HEK293 (cell line): ENCODE data around the gene HSF5.

Source experiments
- CTCF ChIA-PET: fragments of 350-600 bp; formaldehyde crosslinking; extraction: SDS; loops from one replicate; lab custom pipeline; 2021; ENCODE audit warnings: antibody characterized with exemption; lab: Yijun Ruan, JAX
- POLR2A ChIA-PET: fragments of 300-600 bp; formaldehyde crosslinking; extraction: SDS; loops from one replicate; lab custom pipeline; 2020; ENCODE audit warnings: antibody characterized with exemption, inconsistent platforms; lab: Yijun Ruan, JAX
- H3K27ac ChIP-seq: fragments of 200-500 bp; sonication (Bioruptor generic); 2 replicates; pipeline ENCODE4 v1.5.1; 2014; ENCODE audit warnings: low read depth, low read length, control low read depth, inconsistent platforms; ENCODE audit errors: extremely low read depth
- H3K36me3 ChIP-seq, 2 experiments: fragments of 200-500 bp in 1 of 2; sonication (Bioruptor generic) in 1 of 2; 1 replicate in 1 of 2; 2 replicates in 1 of 2; pipeline ENCODE4 v1.5.1; 2014 to 2017; ENCODE audit warnings: inconsistent platforms in 2 of 2, low read length in 2 of 2; ENCODE audit not compliant: control insufficient read depth in 2 of 2, insufficient read depth in 1 of 2
- H3K4me1 ChIP-seq: fragments of 200-500 bp; sonication (Bioruptor generic); 2 replicates; pipeline ENCODE4 v1.5.1; 2014; ENCODE audit warnings: mild to moderate bottlenecking, low read length, inconsistent platforms; ENCODE audit not compliant: control insufficient read depth, insufficient read depth
- H3K4me3 ChIP-seq: 2 replicates; pipeline ENCODE4 v1.5.1; 2011; ENCODE audit warnings: low read depth, mild to moderate bottlenecking, control low read depth, low read length, moderate library complexity
- H3K9me3 ChIP-seq: fragments of 200-500 bp; sonication (Bioruptor generic); 2 replicates; pipeline ENCODE4 v1.5.1; 2014; ENCODE audit warnings: low read depth, low read length, inconsistent platforms; ENCODE audit not compliant: control insufficient read depth, insufficient read depth
- IKZF3 ChIP-seq: fragments of 450-650 bp; IDR thresholded peaks from 2 replicates; pipeline ENCODE4 v1.5.0; 2018; ENCODE audit warnings: missing biosample characterization, mild to moderate bottlenecking, missing genetic modification characterization, moderate library complexity
- INSM2 ChIP-seq: fragments of 450-650 bp; formaldehyde crosslinking; IDR thresholded peaks from 2 replicates; pipeline ENCODE4 v1.5.1; 2016; ENCODE audit warnings: missing biosample characterization, missing genetic modification characterization
- OSR2 ChIP-seq: fragments of 450-650 bp; formaldehyde crosslinking; IDR thresholded peaks from 2 replicates; pipeline ENCODE4 v1.5.1; 2016; ENCODE audit warnings: missing biosample characterization, missing genetic modification characterization
- PATZ1 ChIP-seq: fragments of 450-650 bp; formaldehyde crosslinking; IDR thresholded peaks from 2 replicates; pipeline ENCODE4 v1.5.1; 2016; ENCODE audit warnings: missing biosample characterization, missing genetic modification characterization
- PRDM10 ChIP-seq: fragments of 450-650 bp; formaldehyde crosslinking; IDR thresholded peaks from 2 replicates; pipeline ENCODE4 v1.5.1; 2016; ENCODE audit warnings: missing biosample characterization, missing genetic modification characterization
- PRDM6 ChIP-seq: fragments of 450-650 bp; formaldehyde crosslinking; IDR thresholded peaks from 2 replicates; pipeline ENCODE4 v1.5.1; 2017; ENCODE audit warnings: missing biosample characterization, missing genetic modification characterization
- REPIN1 ChIP-seq: fragments of 450-650 bp; formaldehyde crosslinking; IDR thresholded peaks from 2 replicates; pipeline ENCODE4 v1.5.1; 2017; ENCODE audit warnings: missing biosample characterization, missing genetic modification characterization, low read depth
- SP7 ChIP-seq: fragments of 450-650 bp; formaldehyde crosslinking; IDR thresholded peaks from 2 replicates; pipeline ENCODE4 v1.5.1; 2016; ENCODE audit warnings: missing biosample characterization, missing genetic modification characterization
- YY1 ChIP-seq: fragments of 450-650 bp; formaldehyde crosslinking; IDR thresholded peaks from 2 replicates; pipeline ENCODE4 v1.5.1; 2018; ENCODE audit warnings: missing biosample characterization, missing genetic modification characterization
- ZBTB10 ChIP-seq: fragments of 450-650 bp; formaldehyde crosslinking; IDR thresholded peaks from 2 replicates; pipeline ENCODE4 v1.5.1; 2016; ENCODE audit warnings: missing biosample characterization, missing genetic modification characterization
- ZBTB20 ChIP-seq: fragments of 450-650 bp; formaldehyde crosslinking; IDR thresholded peaks from 2 replicates; pipeline ENCODE4 v1.5.1; 2016; ENCODE audit warnings: missing biosample characterization, missing genetic modification characterization
- ZEB2 ChIP-seq: fragments of 450-650 bp; formaldehyde crosslinking; IDR thresholded peaks from 2 replicates; pipeline ENCODE4 v1.5.1; 2016; ENCODE audit warnings: missing biosample characterization, missing genetic modification characterization
- ZIC2 ChIP-seq: fragments of 450-650 bp; formaldehyde crosslinking; IDR thresholded peaks from 2 replicates; pipeline ENCODE4 v1.5.1; 2016; ENCODE audit warnings: missing biosample characterization, missing genetic modification characterization
- ZNF274 ChIP-seq, 2 experiments: fragments of 200-500 bp in 1 of 2; fragments of 450-650 bp in 1 of 2; sonication (Bioruptor generic) in 1 of 2; formaldehyde crosslinking in 1 of 2; IDR thresholded peaks; 2 replicates each; pipeline versions ENCODE4 v1.5.1 to v1.6.1; 2014 to 2016; ENCODE audit warnings: borderline replicate concordance in 1 of 2, inconsistent platforms in 1 of 2, low read length in 1 of 2, missing biosample characterization in 1 of 2, missing genetic modification characterization in 1 of 2
- ZNF501 ChIP-seq: fragments of 450-650 bp; formaldehyde crosslinking; IDR thresholded peaks from 2 replicates; pipeline ENCODE4 v1.5.1; 2016; ENCODE audit warnings: missing biosample characterization, missing genetic modification characterization
- ZNF561 ChIP-seq: fragments of 450-650 bp; IDR thresholded peaks from 2 replicates; pipeline ENCODE4 v1.5.1; 2018; ENCODE audit warnings: missing biosample characterization, missing genetic modification characterization, borderline replicate concordance
- ZNF571 ChIP-seq: fragments of 450-650 bp; formaldehyde crosslinking; IDR thresholded peaks from 2 replicates; pipeline ENCODE4 v1.5.0; 2017; ENCODE audit warnings: missing biosample characterization, missing genetic modification characterization
- ZNF600 ChIP-seq: fragments of 450-650 bp; formaldehyde crosslinking; IDR thresholded peaks from 2 replicates; pipeline ENCODE4 v1.5.1; 2016; ENCODE audit warnings: missing biosample characterization, missing genetic modification characterization
- ZNF664 ChIP-seq: fragments of 450-650 bp; formaldehyde crosslinking; IDR thresholded peaks from 2 replicates; pipeline ENCODE4 v1.5.1; 2016; ENCODE audit warnings: missing biosample characterization, missing genetic modification characterization
- ZSCAN16 ChIP-seq: fragments of 450-650 bp; formaldehyde crosslinking; IDR thresholded peaks from 2 replicates; pipeline ENCODE4 v1.5.1; 2016; ENCODE audit warnings: missing biosample characterization, missing genetic modification characterization
- ZSCAN4 ChIP-seq: fragments of 450-650 bp; formaldehyde crosslinking; IDR thresholded peaks from 2 replicates; pipeline ENCODE4 v1.5.1; 2017; ENCODE audit warnings: missing biosample characterization, missing genetic modification characterization

HSF5 gene

GRCh38 chr17:58415371-58416055, 72.7 kb downstream of the HSF5 start (continued):
- TF ChIP-seq ZNF664 (tag by site-specific recombination) = no peak
- TF ChIP-seq, all 188 proteins: peak for 16

- Histone ChIP-seq H3K36me3 (no peaks in the 10 kb centered on the region; a peak in 1 of 3 replicates), H3K9me3 (no peaks in the 10 kb centered on the region), H3K27ac (peak overlapping the region; percentile 89), H3K4me1 (peaks cover 31% of the 10 kb centered on the region), H3K4me3 (peak overlapping the region; percentile 52)
- ChIA-PET POLR2A (interaction anchor here (0.6 to 5.4 kb wide), 6 partner anchors 24 to 97 kb away, joined by 3 to 130 read pairs (median 5); partner anchors contain the start of gene SUPT4H1), CTCF (interaction anchor here (0.8 to 5.7 kb wide), 6 partner anchors 9 to 110 kb away, joined by 3 to 100 read pairs (median 5); partner anchors contain the start of gene SUPT4H1)
- peak; percentile 80; the same call in 1 of the 2 replicates for TF ChIP-seq ZNF561 (tag by site-specific recombination)
- peak; percentile 11; the same call in 1 of the 2 replicates for TF ChIP-seq ZNF600 (tag by site-specific recombination)
- peak; percentile 41; the same call in 1 of the 2 replicates for TF ChIP-seq PATZ1 (tag by site-specific recombination)
- TF ChIP-seq ZBTB20 (tag by site-specific recombination) = peak; percentile 59
- TF ChIP-seq ZSCAN4 (tag by site-specific recombination) = no peak
- 0 out of 2 replicates have a peak, but pooled peaks have one; percentile 9 for TF ChIP-seq SP7 (tag by site-specific recombination)
- TF ChIP-seq ZIC2 = 0 out of 2 replicates have a peak, but pooled peaks have one; percentile 15
- 0 out of 2 replicates have a peak, but pooled peaks have one; percentile 24 for TF ChIP-seq ZBTB10 (tag by site-specific recombination)
- TF ChIP-seq PRDM10 = peak; percentile 57
- no peak for TF ChIP-seq REPIN1 (tag by site-specific recombination)
- peak; percentile 55; the same call in 1 of the 2 replicates for TF ChIP-seq ZEB2 (tag by site-specific recombination)
- TF ChIP-seq ZNF571 (tag by site-specific recombination) = no peak
- no peak for TF ChIP-seq INSM2 (tag by site-specific recombination)
- TF ChIP-seq OSR2 (tag by site-specific recombination) = peak; percentile 8; the same call in 1 of the 2 replicates
- no peak for TF ChIP-seq ZSCAN16 (tag by site-specific recombination)
- peak; percentile 21; the same call in 1 of the 2 replicates for TF ChIP-seq ZNF501
- no peak for TF ChIP-seq ZNF274 (IDR thresholded peaks at IDR 0.05; ENCODE audit: low read length)
- TF ChIP-seq ZNF274 (tag by site-specific recombination; IDR thresholded peaks at IDR 0.05; ENCODE audit: borderline replicate concordance) = no peak
- no peak; the same call in 1 of the 2 replicates for TF ChIP-seq IKZF3
- TF ChIP-seq PRDM6 (tag by site-specific recombination) = peak; percentile 77; the same call in 1 of the 2 replicates
- peak; percentile 90 for TF ChIP-seq YY1 (tag by site-specific recombination)
Observed at GRCh38 chr17:58414596-58414997, 73.6 kb downstream of the HSF5 start.
